ENCODE results near the gene SCGB1C1. TPM values are rescaled to one million over a fixed set of nuclear protein-coding genes. Genes with fewer than 3 reads are reported as not detected.

SCGB1C1 gene
- total and polyA plus RNA-seq, 4 donors: not detected

GRCh38 chr11:197741-198235, 4.9 kb downstream of the SCGB1C1 start:
- DNase-seq (ENCODE audit: low spot score): no peak
- Histone ChIP-seq H3K27me3 (ENCODE audit: control insufficient read depth in 4 of 4, insufficient read depth in 4 of 4, low read length in 3 of 4) (no peaks in the 10 kb centered on the region), H3K9me3 (ENCODE audit: control insufficient read depth in 4 of 4, low read length in 3 of 4) (no peaks in the 10 kb centered on the region), H3K4me1 (ENCODE audit: control insufficient read depth in 4 of 4, insufficient read depth in 4 of 4, low read length in 3 of 4) (no peaks in the 10 kb centered on the region), H3K36me3 (ENCODE audit: control insufficient read depth in 4 of 4, insufficient read depth in 3 of 4, low read depth in 1 of 4, low read length in 3 of 4) (peaks cover 0 to 6% (median under 1%) of the 10 kb centered on the region in 4 donors), H3K4me3 (ENCODE audit: low read depth in 1 of 3, low read length in 3 of 3) (no peak overlapping the region), H3K27ac (ENCODE audit: low read depth in 1 of 2, low read length in 2 of 2) (no peak overlapping the region), H3K9ac (ENCODE audit: low read depth in 1 of 2, low read length in 2 of 2) (no peak overlapping the region)
- 85% methylated on average over 9 of the region's 9 CpGs for WGBS
- TF ChIP-seq FOXA2 (IDR thresholded peaks at IDR 0.05) (no peak), HNF4A (conservative IDR thresholded peaks at IDR 0.05) (no peak), EGR1 (IDR thresholded peaks at IDR 0.05; ENCODE audit: low read depth in 2 of 2) (no peak), NR2F2 (IDR thresholded peaks at IDR 0.05) (no peak), ATF3 (IDR thresholded peaks at IDR 0.05) (no peak), FOXA1 (IDR thresholded peaks at IDR 0.05) (no peak), TAF1 (conservative IDR thresholded peaks at IDR 0.05) (no peak), CTCF (IDR thresholded peaks at IDR 0.05; ENCODE audit: low read depth, low read length, missing input control) (no peak), GABPA (IDR thresholded peaks at IDR 0.05 in 1 of 2, conservative IDR thresholded peaks at IDR 0.05 in 1 of 2) (no peak), MAX (IDR thresholded peaks at IDR 0.05) (no peak), REST (IDR thresholded peaks at IDR 0.05) (no peak), RAD21 (IDR thresholded peaks at IDR 0.05) (no peak), RXRA (IDR thresholded peaks at IDR 0.05) (no peak), YY1 (IDR thresholded peaks at IDR 0.05) (no peak), JUND (IDR thresholded peaks at IDR 0.05) (no peak), HNF4G (IDR thresholded peaks at IDR 0.05) (no peak), SP1 (IDR thresholded peaks at IDR 0.05) (no peak), ZBTB33 (IDR thresholded peaks at IDR 0.05) (no peak)
